H1 (cell line): ENCODE results near the gene IL17REL. TPM values are rescaled to one million over a fixed set of nuclear protein-coding genes. Genes with fewer than 3 reads are reported as not detected.

ENCODE experiments used
- CTCF ChIA-PET: fragments of 300-600 bp; sonication (Branson Sonifier 250); formaldehyde crosslinking; loops from one replicate; lab custom pipeline; 2021; ENCODE audit not compliant: partially characterized antibody; lab: Charles Lee
- POLR2A ChIA-PET: fragments of 300-600 bp; sonication (Branson Sonifier 250); formaldehyde crosslinking; loops from one replicate; lab custom pipeline; 2021; ENCODE audit warnings: inconsistent platforms; ENCODE audit not compliant: partially characterized antibody; lab: Charles Lee
- DNase-seq, 2 experiments: peaks; one replicate each; pipeline versions ENCODE4 v3.0.0 to v3.0.0-alpha.2; 2010 to 2022; ENCODE audit warnings: low spot score in 2 of 2, low read depth in 1 of 2, mixed read lengths in 1 of 2
- FAIRE-seq: peaks from 2 replicates; lab custom pipeline; 2011; peaks lifted over from hg19 to GRCh38; lab: Jason Lieb, UNC
- H2AFZ ChIP-seq: 2 replicates; pipeline ENCODE4 v1.8.1; 2012; ENCODE audit warnings: low read length, inconsistent platforms
- H2AK5ac ChIP-seq: 2 replicates; pipeline ENCODE4 v1.6.1; 2013; ENCODE audit warnings: low read depth, low read length
- H2BK120ac ChIP-seq: replicated peaks from 2 replicates; pipeline ENCODE3; 2013; ENCODE audit warnings: low read depth, low read length, inconsistent platforms
- H2BK12ac ChIP-seq: 2 replicates; pipeline ENCODE4 v1.6.1; 2013; ENCODE audit warnings: low read depth, low read length
- H2BK15ac ChIP-seq: 2 replicates; pipeline ENCODE4 v1.6.1; 2013; ENCODE audit warnings: low read length
- H2BK20ac ChIP-seq: 2 replicates; pipeline ENCODE4 v1.6.1; 2013; ENCODE audit warnings: low read length
- H2BK5ac ChIP-seq: 2 replicates; pipeline ENCODE4 v1.6.1; 2013; ENCODE audit warnings: low read depth, low read length
- H3K14ac ChIP-seq: 2 replicates; pipeline ENCODE4 v1.6.1; 2013; ENCODE audit warnings: inconsistent platforms; ENCODE audit not compliant: insufficient read length
- H3K18ac ChIP-seq: 2 replicates; pipeline ENCODE4 v1.6.1; 2013; ENCODE audit warnings: low read length; ENCODE audit errors: extremely low read depth
- H3K23ac ChIP-seq: 2 replicates; pipeline ENCODE4 v1.6.1; 2013; ENCODE audit warnings: inconsistent platforms; ENCODE audit not compliant: insufficient read length
- H3K23me2 ChIP-seq: 2 replicates; pipeline ENCODE4 v1.6.1; 2013; ENCODE audit warnings: low read depth, low read length
- H3K27ac ChIP-seq: 2 replicates; pipeline ENCODE4 v1.6.1; 2011; ENCODE audit warnings: low read depth, low read length, inconsistent platforms
- H3K27me3 ChIP-seq, 4 experiments: replicated peaks in 1 of 4; 1 replicate in 1 of 4; 2 replicates in 3 of 4; pipeline versions ENCODE4 v1.6.1 to v1.8.1; 2011 to 2013; ENCODE audit warnings: low read length in 3 of 4, mild to moderate bottlenecking in 3 of 4, inconsistent platforms in 2 of 4, mixed read lengths in 2 of 4, moderate library complexity in 1 of 4; ENCODE audit not compliant: control insufficient read depth in 3 of 4, insufficient read depth in 3 of 4; ENCODE audit errors: extremely low read depth in 1 of 4
- H3K36me3 ChIP-seq, 4 experiments: 2 replicates each; pipeline versions ENCODE4 v1.6.1 to v1.8.1; 2011 to 2013; ENCODE audit warnings: mild to moderate bottlenecking in 4 of 4, low read length in 3 of 4, moderate library complexity in 2 of 4, control low read depth in 1 of 4, inconsistent platforms in 1 of 4; ENCODE audit not compliant: insufficient read depth in 4 of 4, control insufficient read depth in 2 of 4
- H3K4ac ChIP-seq: replicated peaks from 2 replicates; pipeline ENCODE3; 2013; ENCODE audit warnings: low read length, low read depth, mixed read lengths, inconsistent platforms; ENCODE audit not compliant: insufficient read length
- H3K4me1 ChIP-seq, 4 experiments: replicated peaks in 1 of 4; 1 replicate in 1 of 4; 2 replicates in 3 of 4; pipeline versions ENCODE4 v1.6.1 to v1.8.1; 2011 to 2013; ENCODE audit warnings: low read length in 3 of 4, inconsistent platforms in 2 of 4, mixed read lengths in 1 of 4; ENCODE audit not compliant: insufficient read depth in 4 of 4, control insufficient read depth in 3 of 4
- H3K4me2 ChIP-seq, 2 experiments: 2 replicates each; pipeline versions ENCODE4 v1.6.1 to v1.8.1; 2011 to 2013; ENCODE audit warnings: low read depth in 2 of 2, low read length in 2 of 2, control low read depth in 1 of 2, inconsistent platforms in 1 of 2, mild to moderate bottlenecking in 1 of 2; ENCODE audit not compliant: insufficient read depth in 1 of 2
- H3K4me3 ChIP-seq, 4 experiments: fragments of 200-600, 300-600 bp in 1 of 4; sonication (generic), shearing (Covaris generic), sonication (Bioruptor Twin) in 1 of 4; 2 replicates each; pipeline versions ENCODE4 v1.5.1 to v1.8.1; 2011 to 2016; ENCODE audit warnings: low read length in 4 of 4, low read depth in 3 of 4, control low read depth in 2 of 4, inconsistent platforms in 2 of 4, mild to moderate bottlenecking in 2 of 4, mixed read lengths in 1 of 4, moderate library complexity in 1 of 4; ENCODE audit not compliant: insufficient read depth in 2 of 4; ENCODE audit errors: extremely low read depth in 1 of 4
- H3K56ac ChIP-seq: replicated peaks from 2 replicates; pipeline ENCODE3; 2013; ENCODE audit warnings: low read depth, mild to moderate bottlenecking, mixed read lengths, low read length, inconsistent platforms; ENCODE audit not compliant: insufficient read length
- H3K79me1 ChIP-seq: 2 replicates; pipeline ENCODE4 v1.6.1; 2013; ENCODE audit warnings: low read depth, low read length, control low read depth
- H3K79me2 ChIP-seq, 2 experiments: 2 replicates each; pipeline versions ENCODE4 v1.6.1 to v1.8.1; 2012 to 2013; ENCODE audit warnings: low read length in 2 of 2, mild to moderate bottlenecking in 2 of 2, inconsistent platforms in 1 of 2; ENCODE audit not compliant: insufficient read depth in 2 of 2, control insufficient read depth in 1 of 2
- H3K9ac ChIP-seq, 4 experiments: replicated peaks in 1 of 4; 1 replicate in 1 of 4; 2 replicates in 3 of 4; pipeline versions ENCODE4 v1.6.1 to v1.8.1; 2011 to 2013; ENCODE audit warnings: low read depth in 3 of 4, low read length in 3 of 4, control low read depth in 2 of 4, mild to moderate bottlenecking in 2 of 4, moderate library complexity in 2 of 4, inconsistent platforms in 1 of 4; ENCODE audit errors: extremely low read depth in 1 of 4
- H3K9me3 ChIP-seq, 2 experiments: 2 replicates each; pipeline versions ENCODE4 v1.6.1 to v1.8.1; 2012 to 2013; ENCODE audit warnings: mild to moderate bottlenecking in 2 of 2, moderate library complexity in 2 of 2, control low read depth in 1 of 2, inconsistent platforms in 1 of 2, low read depth in 1 of 2, low read length in 1 of 2, mixed read lengths in 1 of 2; ENCODE audit not compliant: insufficient read depth in 2 of 2
- H4K20me1 ChIP-seq, 2 experiments: replicated peaks in 1 of 2; 2 replicates each; pipeline versions ENCODE3 to v1.8.1; 2011 to 2013; ENCODE audit warnings: inconsistent platforms in 2 of 2, low read length in 2 of 2, mild to moderate bottlenecking in 1 of 2; ENCODE audit not compliant: insufficient read depth in 2 of 2, control insufficient read depth in 1 of 2
- H4K5ac ChIP-seq: 2 replicates; pipeline ENCODE4 v1.6.1; 2013; ENCODE audit warnings: low read length, low read depth, mixed read lengths, inconsistent platforms; ENCODE audit not compliant: insufficient read length
- H4K8ac ChIP-seq: 2 replicates; pipeline ENCODE4 v1.8.0; 2013; ENCODE audit warnings: mild to moderate bottlenecking, moderate library complexity, low read length, inconsistent platforms; ENCODE audit not compliant: insufficient read depth; ENCODE audit errors: extremely low read depth
- H4K91ac ChIP-seq: replicated peaks from 2 replicates; pipeline ENCODE3; 2013; ENCODE audit warnings: low read length, mixed read lengths, inconsistent platforms; ENCODE audit not compliant: insufficient read length
- HDAC6 ChIP-seq: IDR thresholded peaks from one replicate; pipeline ENCODE4 v1.7.1; 2012; ENCODE audit warnings: low read depth, mild to moderate bottlenecking, inconsistent platforms, low read length, moderate library complexity
- KDM1A ChIP-seq: fragments of 200-600, 300-600 bp; sonication (generic); IDR thresholded peaks from 2 replicates; pipeline ENCODE4 v1.7.1; 2016; ENCODE audit warnings: mild to moderate bottlenecking, low read length, borderline replicate concordance
- SAP30 ChIP-seq: fragments of 300-600 bp; sonication (generic); IDR thresholded peaks from 2 replicates; pipeline ENCODE4 v1.7.1; 2012; ENCODE audit warnings: low read length, moderate library complexity, mild to moderate bottlenecking, inconsistent platforms; ENCODE audit not compliant: insufficient read depth, insufficient replicate concordance
- WGBS, 2 experiments: shearing (Covaris generic) in 1 of 2; methylation state at CpG; one replicate each; pipeline versions ENCODE4 v1.1.6 to v1.1.7; 2013 to 2015; ENCODE audit warnings: low lambda C conversion rate in 2 of 2, mixed read lengths in 2 of 2, inconsistent platforms in 1 of 2, low coverage in 1 of 2, missing lambda C conversion rate in 1 of 2; ENCODE audit not compliant: insufficient replicate concordance in 2 of 2, insufficient coverage in 1 of 2, insufficient read length in 1 of 2; ENCODE audit errors: extremely low coverage in 1 of 2, missing lambda C conversion rate in 1 of 2; 5-methylcytosine and 5-hydroxymethylcytosine counted together
- polyA plus RNA-seq, 7 experiments: library from polyadenylated mRNA; depleted of rRNA in 3 of 7; stranded (reverse) in 5 of 7; unstranded in 2 of 7; fragments of >200 nt in 5 of 7; fragments of 200-250 nt in 2 of 7; gene quantifications; 1 replicate in 5 of 7; 2 replicates in 1 of 7; 4 replicates in 1 of 7; pipeline versions ENCODE4 v1.2.1 to v1.2.3, GENCODE V29; 2011 to 2013; ENCODE audit warnings: missing spikeins in 2 of 7, mixed read lengths in 2 of 7
- total RNA-seq: library from RNA; stranded (reverse); fragmentation: NEBNext Ultra II Directional; extraction: Animal tissue kit (Norgen Biotek cat#: 25700); gene quantifications from 2 replicates; pipeline ENCODE4 v1.2.1, GENCODE V29; 2021

IL17REL gene
- total and polyA plus RNA-seq, 2 of the 8 experiments (the other 6 are each of a cell fraction or from before 2014, with no cell fraction given): 0.15 to 0.20 TPM

DNA sequence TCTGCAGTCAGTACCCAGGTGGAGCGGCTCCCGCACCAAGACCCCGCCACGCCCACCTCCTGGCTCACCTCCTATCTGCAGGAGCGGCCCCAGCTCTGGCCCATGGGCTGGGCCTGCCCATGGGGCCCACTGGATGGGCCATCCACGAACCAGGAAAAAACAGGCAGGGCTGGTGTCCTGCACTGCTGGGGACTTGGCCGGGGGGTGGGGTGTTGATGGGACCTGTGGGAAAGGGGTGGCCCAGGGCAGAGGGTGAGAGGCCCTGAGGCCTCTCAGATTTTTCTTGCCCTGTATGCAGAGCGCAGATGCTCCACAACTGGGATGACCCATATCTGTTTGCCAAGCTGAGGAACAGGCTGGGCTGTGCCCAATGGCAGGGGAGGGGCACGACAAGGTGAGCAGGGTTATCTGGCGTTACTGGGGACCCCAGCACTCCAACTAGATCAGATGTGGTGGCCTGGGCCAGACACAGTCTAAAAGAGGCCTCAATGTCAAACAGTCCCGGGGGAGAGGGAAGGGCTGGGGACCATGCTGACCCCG is 54.7 kb downstream of the IL17REL start:
- H3K4me2 ChIP-seq: no peak overlapping the region
- no peak overlapping the region for H3K56ac ChIP-seq
- H3K23me2 ChIP-seq: peaks cover 13% of the 10 kb centered on the region; the same call in 1 of the 2 replicates
- no peak for FAIRE-seq
- no peak for DNase-seq
- no peak overlapping the region for H3K9ac ChIP-seq
- no peak overlapping the region for H2BK15ac ChIP-seq
- no peaks in the 10 kb centered on the region for H3K9me3 ChIP-seq
- H3K18ac ChIP-seq: no peak overlapping the region
- H3K27ac ChIP-seq: no peak overlapping the region
- H2BK12ac ChIP-seq: no peak overlapping the region
- ChIA-PET POLR2A (interaction anchor here (1.2 to 2.2 kb wide), 2 partner anchors 8 to 9 kb away, joined by 5 to 7 read pairs; no protein-coding TSS in a partner anchor), CTCF (interaction anchor here (2.4 kb wide), 1 partner anchor 22 kb away, joined by 7 read pairs; no protein-coding TSS in a partner anchor)
- H3K4me1 ChIP-seq: peaks cover 0 to 16% (median 9%) of the 10 kb centered on the region in 4 experiments; a peak in 5 of 7 replicates
- no peak overlapping the region for H4K5ac ChIP-seq
- H4K91ac ChIP-seq: no peak overlapping the region
- H2AFZ ChIP-seq: no peak overlapping the region
- H3K27me3 ChIP-seq: peaks cover 0 to 12% (median 6%) of the 10 kb centered on the region in 4 experiments; a peak in 6 of 7 replicates
- no peak overlapping the region for H3K14ac ChIP-seq
- H3K36me3 ChIP-seq: peaks cover 1 to 4% (median 3%) of the 10 kb centered on the region in 4 experiments; a peak in 4 of 8 replicates
- no peak overlapping the region for H2BK5ac ChIP-seq
- no peaks in the 10 kb centered on the region for H3K79me1 ChIP-seq
- peak overlapping the region; percentile 51 for H4K8ac ChIP-seq
- 83% methylated on average over 5 of the region's 12 CpGs; no CpG with 5 or more reads in 1 of the 2 experiments for WGBS, 2 experiments
- peaks cover 0 to 6% of the 10 kb centered on the region in 2 experiments; a peak in 1 of 4 replicates for H3K79me2 ChIP-seq
- no peak overlapping the region for H3K4me3 ChIP-seq
- H4K20me1 ChIP-seq: peaks cover 10 to 11% of the 10 kb centered on the region in 2 experiments
- H3K4ac ChIP-seq: no peak overlapping the region
- TF ChIP-seq SAP30 (no peak), KDM1A (no peak), HDAC6 (no peak)
- TF ChIP-seq, all 59 proteins: peak for 0
- no peak overlapping the region for H3K23ac ChIP-seq
- 0 out of 2 replicates have a peak overlapping the region, but pooled peaks have one; percentile 53 for H2AK5ac ChIP-seq
- no peak overlapping the region for H2BK20ac ChIP-seq
- no peak overlapping the region for H2BK120ac ChIP-seq
